Endothelial cell of umbilical vein (primary cell): ENCODE data around the gene PIGO. TPM values are rescaled to one million over a fixed set of nuclear protein-coding genes. Genes with fewer than 3 reads are reported as not detected.

Experiments
- BruUV-seq: library from RNA; stranded (reverse); fragments of 400-500 nt; replicated peaks from 2 replicates; lab custom pipeline; 2021; lab: Mats Ljungman, UMichigan
- CTCF ChIA-PET: fragments of 300-600, 350-600 bp; sonication (Branson Sonifier 250); formaldehyde crosslinking; loops from one replicate; lab custom pipeline; 2021; ENCODE audit warnings: antibody characterized with exemption, inconsistent platforms; lab: Charles Lee
- POLR2A ChIA-PET: fragments of 300-600, 350-600 bp; sonication (Branson Sonifier 250); formaldehyde crosslinking; loops from one replicate; lab custom pipeline; 2021; ENCODE audit warnings: antibody characterized with exemption, inconsistent platforms; lab: Charles Lee
- DNase-seq: peaks from one replicate; pipeline ENCODE4 v3.0.0-alpha.2; 2011; ENCODE audit warnings: low read depth, low spot score
- FAIRE-seq: peaks from 2 replicates; lab custom pipeline; 2011; peaks lifted over from hg19 to GRCh38; lab: Jason Lieb, UNC
- H2AFZ ChIP-seq: 2 replicates; pipeline ENCODE4 v1.6.0; 2012; ENCODE audit warnings: low read depth, low read length, control low read depth, inconsistent platforms
- H3K27ac ChIP-seq: 2 replicates; pipeline ENCODE4 v1.5.1; 2011; ENCODE audit warnings: low read depth, mild to moderate bottlenecking, control low read depth, low read length, moderate library complexity; ENCODE audit not compliant: insufficient read depth
- H3K27me3 ChIP-seq, 2 experiments: 2 replicates each; pipeline versions ENCODE4 v1.6.0 to v1.6.1; 2011; ENCODE audit warnings: low read length in 2 of 2, mixed read lengths in 1 of 2; ENCODE audit not compliant: control insufficient read depth in 2 of 2, insufficient read depth in 2 of 2
- H3K36me3 ChIP-seq, 2 experiments: 2 replicates in 1 of 2; 3 replicates in 1 of 2; pipeline ENCODE4 v1.5.1; 2011; ENCODE audit warnings: low read length in 2 of 2, mild to moderate bottlenecking in 1 of 2, moderate library complexity in 1 of 2; ENCODE audit not compliant: control insufficient read depth in 2 of 2, insufficient read depth in 2 of 2; ENCODE audit errors: extremely low read depth in 1 of 2
- H3K4me1 ChIP-seq: 3 replicates; pipeline ENCODE4 v1.5.1; 2011; ENCODE audit warnings: mild to moderate bottlenecking, low read length; ENCODE audit not compliant: control insufficient read depth, insufficient read depth; ENCODE audit errors: extremely low read depth
- H3K4me2 ChIP-seq: 2 replicates; pipeline ENCODE4 v1.6.1; 2011; ENCODE audit warnings: low read length, control low read depth, mixed read lengths; ENCODE audit not compliant: insufficient read depth
- H3K4me3 ChIP-seq, 3 experiments: fragments of 200-600 bp in 1 of 3; sonication (generic), shearing (Covaris generic) in 1 of 3; replicated peaks in 1 of 3; 2 replicates each; pipeline ENCODE4 v1.5.1; 2011 to 2016; ENCODE audit warnings: control low read depth in 3 of 3, low read length in 3 of 3, mild to moderate bottlenecking in 2 of 3, inconsistent platforms in 1 of 3, low read depth in 1 of 3, moderate library complexity in 1 of 3; ENCODE audit not compliant: insufficient read depth in 1 of 3
- H3K79me2 ChIP-seq: 2 replicates; pipeline ENCODE4 v1.6.0; 2012; ENCODE audit warnings: low read length, inconsistent platforms; ENCODE audit not compliant: control insufficient read depth, insufficient read depth
- H3K9ac ChIP-seq: replicated peaks from 2 replicates; pipeline ENCODE3; 2011; ENCODE audit warnings: low read length, control low read depth; ENCODE audit not compliant: insufficient read depth; ENCODE audit errors: extremely low read depth
- H3K9me1 ChIP-seq: replicated peaks from 3 replicates; pipeline ENCODE4 v1.6.0; 2011; ENCODE audit warnings: mild to moderate bottlenecking, low read length; ENCODE audit not compliant: control insufficient read depth, insufficient read depth; ENCODE audit errors: extremely low read depth
- H3K9me3 ChIP-seq: replicated peaks from 2 replicates; pipeline ENCODE4 v1.5.1; 2012; ENCODE audit warnings: low read length, inconsistent platforms; ENCODE audit not compliant: control insufficient read depth, insufficient read depth
- H4K20me1 ChIP-seq: replicated peaks from 2 replicates; pipeline ENCODE3; 2011; ENCODE audit warnings: mild to moderate bottlenecking, low read length; ENCODE audit not compliant: control insufficient read depth, insufficient read depth; ENCODE audit errors: extremely low read depth
- CTCF ChIP-seq, 2 donors: IDR thresholded peaks; 1 replicate in 1 of 2; 2 replicates in 1 of 2; pipeline ENCODE4 v1.5.1; 2011; ENCODE audit warnings: low read length in 2 of 2, mild to moderate bottlenecking in 2 of 2, moderate library complexity in 2 of 2, control low read depth in 1 of 2, inconsistent platforms in 1 of 2, low read depth in 1 of 2; ENCODE audit not compliant: insufficient read depth in 1 of 2; ENCODE audit errors: extremely low read depth in 1 of 2
- EZH2 ChIP-seq: IDR thresholded peaks from 2 replicates; pipeline ENCODE4 v1.6.1; 2012; ENCODE audit warnings: borderline replicate concordance, low read depth, mild to moderate bottlenecking, moderate library complexity, low read length, inconsistent platforms; ENCODE audit not compliant: severe bottlenecking
- FOS ChIP-seq: IDR thresholded peaks from 2 replicates; pipeline ENCODE4 v1.6.1; 2011; ENCODE audit warnings: mild to moderate bottlenecking, low read length, moderate library complexity, borderline replicate concordance; ENCODE audit not compliant: insufficient read depth
- GATA2 ChIP-seq: IDR thresholded peaks from 2 replicates; pipeline ENCODE4 v1.7.0; 2011; ENCODE audit warnings: low read depth, mild to moderate bottlenecking, moderate library complexity, mixed read lengths, low read length; ENCODE audit not compliant: insufficient read length, insufficient read depth
- JUN ChIP-seq: IDR thresholded peaks from 2 replicates; pipeline ENCODE4 v1.6.1; 2011; ENCODE audit warnings: borderline replicate concordance, low read depth; ENCODE audit not compliant: insufficient read length, insufficient read depth
- MYC ChIP-seq: IDR thresholded peaks from one replicate; pipeline ENCODE4 v1.6.1; 2011; ENCODE audit warnings: mild to moderate bottlenecking, low read depth, low read length
- POLR2A ChIP-seq: IDR thresholded peaks from 2 replicates; pipeline ENCODE4 v1.6.1; 2012; ENCODE audit warnings: low read depth, mild to moderate bottlenecking, control low read depth, low read length
- POLR2AphosphoS5 ChIP-seq: IDR thresholded peaks from 2 replicates; pipeline ENCODE4 v1.6.1; 2012; ENCODE audit warnings: low read depth, mild to moderate bottlenecking, control low read depth, low read length, moderate library complexity; ENCODE audit not compliant: insufficient read depth
- dilution Hi-C: fragments of 300-500 bp; cut with MboI; formaldehyde crosslinking; loops from one replicate; pipeline ENCODE4 v1.15.0; 2019; ENCODE audit warnings: low sequenced_read_pairs; ENCODE audit not compliant: extremely low pct_ligation_motif_present
- intact Hi-C: fragments of 100-400 bp; cut with micrococcal nuclease; formaldehyde crosslinking; loops from one replicate; pipeline ENCODE4 v1.10.0; 2022
- polyA plus RNA-seq, 4 experiments: library from polyadenylated mRNA; depleted of rRNA in 3 of 4; stranded (reverse) in 3 of 4; unstranded in 1 of 4; fragments of >200 nt; gene quantifications; 2 replicates each; pipeline versions ENCODE4 v1.2.1 to v1.2.3, GENCODE V29; 2011 to 2012; ENCODE audit warnings: missing spikeins in 1 of 4
- total RNA-seq: library from RNA; stranded (reverse); gene quantifications from 2 replicates; pipeline ENCODE4 v1.2.3, GENCODE V29; 2021
- TF ChIP-seq, protein P1 (sequence below): IDR thresholded peaks from 2 replicates; pipeline ENCODE4 v1.6.1; 2011; ENCODE audit not compliant: insufficient read depth, insufficient read length

The PIGO gene
- total and polyA plus RNA-seq, 2 donors (not counting 3 experiments of a cell fraction or from before 2014, with no cell fraction given) = 23.5 to 27.3 TPM

- TF ChIP-seq, protein P1, sequence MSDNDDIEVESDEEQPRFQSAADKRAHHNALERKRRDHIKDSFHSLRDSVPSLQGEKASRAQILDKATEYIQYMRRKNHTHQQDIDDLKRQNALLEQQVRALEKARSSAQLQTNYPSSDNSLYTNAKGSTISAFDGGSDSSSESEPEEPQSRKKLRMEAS = no peak
- TF ChIP-seq GATA2 = no peak
- TF ChIP-seq JUN = no peak
- TF ChIP-seq FOS = no peak
- no peak for TF ChIP-seq POLR2A
- no peak for TF ChIP-seq POLR2AphosphoS5
- no peak for TF ChIP-seq CTCF (IDR thresholded peaks at IDR 0.05; ENCODE audit: extremely low read depth in 1 of 2, insufficient read depth in 1 of 2, low read depth in 1 of 2, low read length in 2 of 2)
- no peak for TF ChIP-seq EZH2
- TF ChIP-seq MYC = no peak
- DNase-seq = no peak
- POLR2A ChIA-PET = no interaction called here
- Histone ChIP-seq H3K4me2 (no peak overlapping the region), H3K36me3 (no peaks in the 10 kb centered on the region), H3K4me1 (no peaks in the 10 kb centered on the region), H3K79me2 (no peaks in the 10 kb centered on the region), H3K27ac (no peak overlapping the region), H3K4me3 (no peak overlapping the region), H3K27me3 (no peaks in the 10 kb centered on the region), H3K9me1 (no peaks in the 10 kb centered on the region), H3K9me3 (no peaks in the 10 kb centered on the region), H4K20me1 (no peaks in the 10 kb centered on the region), H3K9ac (no peak overlapping the region), H2AFZ (no peak overlapping the region)
- no TSS peak for BruUV-seq
- intact Hi-C loops (no loop called here), dilution Hi-C loops (no loop called here)
- CTCF ChIA-PET = interaction anchor here (1.5 to 1.7 kb wide), 2 partner anchors 10 to 250 kb away, joined by 3 read pairs; no protein-coding TSS in a partner anchor
- no peak for FAIRE-seq
These were observed 38.5 kb upstream of the PIGO start for GRCh38 chr9:35134920-35135319.
